Adipocyte (in vitro differentiated cells): ENCODE results near the gene CDK6.
"Not testable (repeated sequence)": the region's sequence is repeated elsewhere in the genome, so short reads cannot be mapped to it uniquely, and the experiment has no call there.

ENCODE experiments used
- DNase-seq: peaks from one replicate; pipeline ENCODE4 v3.0.0-alpha.2; 2015; ENCODE audit warnings: low read depth
- H3K27me3 ChIP-seq: replicated peaks from 2 replicates; pipeline ENCODE4 v1.7.0; 2013; ENCODE audit warnings: mild to moderate bottlenecking, low read length, moderate library complexity; ENCODE audit not compliant: control insufficient read depth, insufficient read depth
- H3K36me3 ChIP-seq: 2 replicates; pipeline ENCODE4 v1.7.0; 2013; ENCODE audit warnings: low read length, mild to moderate bottlenecking, moderate library complexity; ENCODE audit not compliant: control insufficient read depth, insufficient read depth, severe bottlenecking
- H3K4me1 ChIP-seq: 2 replicates; pipeline ENCODE4 v1.7.0; 2013; ENCODE audit warnings: mild to moderate bottlenecking, low read length, moderate library complexity; ENCODE audit not compliant: control insufficient read depth, insufficient read depth
- H3K4me3 ChIP-seq: 2 replicates; pipeline ENCODE4 v1.7.0; 2013; ENCODE audit warnings: mild to moderate bottlenecking, low read length, moderate library complexity
- H3K9ac ChIP-seq: 2 replicates; pipeline ENCODE4 v1.7.0; 2013; ENCODE audit warnings: mild to moderate bottlenecking, low read length, moderate library complexity
- H3K9me3 ChIP-seq: 2 replicates; pipeline ENCODE4 v1.7.0; 2013; ENCODE audit warnings: mild to moderate bottlenecking, low read length, moderate library complexity; ENCODE audit not compliant: control insufficient read depth

CDK6 gene

GRCh38 chr7:92769394-92769699, 67.0 kb downstream of the CDK6 start:
- H3K36me3 ChIP-seq = peaks cover 12% of the 10 kb centered on the region
- H3K9me3 ChIP-seq = no peaks in the 10 kb centered on the region
- H3K9ac ChIP-seq = no peak overlapping the region
- no peak for DNase-seq
- peaks cover 44% of the 10 kb centered on the region for H3K4me1 ChIP-seq
- no peaks in the 10 kb centered on the region for H3K27me3 ChIP-seq
- H3K4me3 ChIP-seq = no peak overlapping the region

GRCh38 chr7:92768501-92769393, 67.6 kb downstream of the CDK6 start:
- H3K27me3 ChIP-seq = no peaks in the 10 kb centered on the region
- H3K4me1 ChIP-seq = peaks cover 45% of the 10 kb centered on the region
- H3K9ac ChIP-seq = peak overlapping the region; percentile 1
- peak; percentile 41 for DNase-seq
- peaks cover 9% of the 10 kb centered on the region for H3K36me3 ChIP-seq
- no peak overlapping the region for H3K4me3 ChIP-seq
- no peaks in the 10 kb centered on the region for H3K9me3 ChIP-seq

GRCh38 chr7:92767437-92767836, 68.9 kb downstream of the CDK6 start:
- no peaks in the 10 kb centered on the region for H3K36me3 ChIP-seq
- H3K4me3 ChIP-seq = no peak overlapping the region
- H3K27me3 ChIP-seq = no peaks in the 10 kb centered on the region
- no peaks in the 10 kb centered on the region for H3K9me3 ChIP-seq
- H3K9ac ChIP-seq = peak overlapping the region; percentile 28
- DNase-seq = no peak
- H3K4me1 ChIP-seq = peaks cover 56% of the 10 kb centered on the region

GRCh38 chr7:92766461-92767003, 69.8 kb downstream of the CDK6 start:
- no peaks in the 10 kb centered on the region for H3K27me3 ChIP-seq
- H3K4me3 ChIP-seq = peak overlapping the region; percentile 5
- no peaks in the 10 kb centered on the region for H3K36me3 ChIP-seq
- H3K9ac ChIP-seq = peak overlapping the region; percentile 39
- H3K9me3 ChIP-seq = no peaks in the 10 kb centered on the region
- peaks cover 56% of the 10 kb centered on the region for H3K4me1 ChIP-seq
- DNase-seq = no peak

- peak; percentile 88 for DNase-seq
- Histone ChIP-seq H3K36me3 (no peaks in the 10 kb centered on the region), H3K4me1 (peaks cover 56% of the 10 kb centered on the region), H3K27me3 (no peaks in the 10 kb centered on the region), H3K9me3 (no peaks in the 10 kb centered on the region), H3K4me3 (peak overlapping the region; percentile 13), H3K9ac (peak overlapping the region; percentile 16)
These were observed 70.6 kb downstream of the CDK6 start for GRCh38 chr7:92765725-92766124.

GRCh38 chr7:92763636-92764423, 72.5 kb downstream of the CDK6 start:
- Histone ChIP-seq H3K36me3 (no peaks in the 10 kb centered on the region), H3K4me3 (no peak overlapping the region), H3K4me1 (peaks cover 46% of the 10 kb centered on the region), H3K9ac (no peak overlapping the region), H3K9me3 (no peaks in the 10 kb centered on the region), H3K27me3 (no peaks in the 10 kb centered on the region)
- DNase-seq = no peak

- DNase-seq = no peak
- H3K9ac ChIP-seq = no peak overlapping the region
- H3K27me3 ChIP-seq = no peaks in the 10 kb centered on the region
- H3K9me3 ChIP-seq = no peaks in the 10 kb centered on the region
- no peaks in the 10 kb centered on the region for H3K36me3 ChIP-seq
- H3K4me3 ChIP-seq = no peak overlapping the region
- peaks cover 38% of the 10 kb centered on the region for H3K4me1 ChIP-seq
These were observed 73.5 kb downstream of the CDK6 start for GRCh38 chr7:92762851-92763250.

- H3K36me3 ChIP-seq = no peaks in the 10 kb centered on the region
- no peaks in the 10 kb centered on the region for H3K9me3 ChIP-seq
- DNase-seq = no peak
- no peaks in the 10 kb centered on the region for H3K27me3 ChIP-seq
- peaks cover 27% of the 10 kb centered on the region for H3K4me1 ChIP-seq
- H3K9ac ChIP-seq = no peak overlapping the region
- H3K4me3 ChIP-seq = no peak overlapping the region
These were observed 74.8 kb downstream of the CDK6 start for GRCh38 chr7:92761391-92762097.

- H3K9me3 ChIP-seq = no peaks in the 10 kb centered on the region
- no peak overlapping the region for H3K9ac ChIP-seq
- no peaks in the 10 kb centered on the region for H3K27me3 ChIP-seq
- no peaks in the 10 kb centered on the region for H3K36me3 ChIP-seq
- H3K4me1 ChIP-seq = peaks cover 23% of the 10 kb centered on the region
- H3K4me3 ChIP-seq = no peak overlapping the region
- no peak for DNase-seq
These were observed 77.5 kb downstream of the CDK6 start for GRCh38 chr7:92758796-92759431.

GRCh38 chr7:92757311-92757910, 79.0 kb downstream of the CDK6 start:
- H3K27me3 ChIP-seq, H3K9me3 ChIP-seq, DNase-seq, H3K9ac ChIP-seq, H3K36me3 ChIP-seq, H3K4me3 ChIP-seq: not testable (repeated sequence)
- H3K4me1 ChIP-seq = peaks cover 18% of the 10 kb centered on the region
